ELR (cell line): Measurements from ENCODE around the gene TRAP1.

Experiments
- DNase-seq: peaks from one replicate; pipeline ENCODE4 v3.0.0-alpha.2; 2015; ENCODE audit warnings: low read depth

The TRAP1 gene

GRCh38 chr16:3650631-3651265 is 66.6 kb downstream of the TRAP1 start:
- no peak for DNase-seq

GRCh38 chr16:3646348-3646920 is 70.9 kb downstream of the TRAP1 start:
- peak; percentile 14 for DNase-seq

- DNase-seq = no peak
Observed at GRCh38 chr16:3645504-3646347, 71.6 kb downstream of the TRAP1 start.

GRCh38 chr16:3645108-3645503 is 72.2 kb downstream of the TRAP1 start:
- DNase-seq = no peak

- no peak for DNase-seq
Observed at GRCh38 chr16:3643095-3643730, 74.1 kb downstream of the TRAP1 start.

- peak; percentile 32 for DNase-seq
Observed at GRCh38 chr16:3642397-3643094, 74.8 kb downstream of the TRAP1 start.

GRCh38 chr16:3641801-3642396 is 75.4 kb downstream of the TRAP1 start:
- no peak for DNase-seq

GRCh38 chr16:3640632-3641501 is 76.5 kb downstream of the TRAP1 start:
- DNase-seq = no peak

- no peak for DNase-seq
Observed at GRCh38 chr16:3640207-3640606, 77.1 kb downstream of the TRAP1 start.

- DNase-seq = no peak
Observed at GRCh38 chr16:3638916-3639644, 78.2 kb downstream of the TRAP1 start.

- DNase-seq = no peak
Observed at GRCh38 chr16:3637371-3637923, 79.9 kb downstream of the TRAP1 start.

- DNase-seq = peak; percentile 13
Observed at GRCh38 chr16:3625911-3626732, 91.2 kb downstream of the TRAP1 start.

- DNase-seq = no peak
Observed at GRCh38 chr16:3625331-3625730, 92.0 kb downstream of the TRAP1 start.

GRCh38 chr16:3623642-3624041 is 93.7 kb downstream of the TRAP1 start:
- DNase-seq = no peak

- DNase-seq = peak; percentile 21
Observed at GRCh38 chr16:3618769-3619141, 98.6 kb downstream of the TRAP1 start.

- no peak for DNase-seq
Observed at GRCh38 chr16:3612510-3613466, 104.5 kb downstream of the TRAP1 start.

GRCh38 chr16:3611146-3611975 is 106.0 kb downstream of the TRAP1 start, which contains the start of gene SLX4:
TSS of gene SLX4 (minus strand) at chr16:3611606. CDS start at chr16:3608964, 2,642 bp downstream.
- DNase-seq = peak; percentile 90
